HepG2 (cell line): ENCODE results near the gene RAC3. TPM values are rescaled to one million over a fixed set of nuclear protein-coding genes. Genes with fewer than 3 reads are reported as not detected.

Source experiments
- ADNP ChIP-seq: sonication (generic); formaldehyde crosslinking; IDR thresholded peaks from 2 replicates; pipeline ENCODE4 v1.4.0; 2020; ENCODE audit warnings: missing genetic modification reagents
- E2F1 ChIP-seq: sonication (generic); formaldehyde crosslinking; IDR thresholded peaks from 2 replicates; pipeline ENCODE4 v1.5.0; 2020; ENCODE audit warnings: missing genetic modification reagents
- FOXM1 ChIP-seq: sonication (generic); formaldehyde crosslinking; IDR thresholded peaks from 2 replicates; pipeline ENCODE4 v1.5.0; 2020; ENCODE audit warnings: missing genetic modification reagents
- GABPA ChIP-seq, 2 experiments: IDR thresholded peaks; 2 replicates each; pipeline ENCODE4 v1.6.1; 2011 to 2016; ENCODE audit warnings: low read depth in 2 of 2, low read length in 1 of 2, missing biosample characterization in 1 of 2, missing genetic modification characterization in 1 of 2
- GLI4 ChIP-seq: sonication (generic); formaldehyde crosslinking; IDR thresholded peaks from 2 replicates; pipeline ENCODE4 v1.5.1; 2020; ENCODE audit warnings: missing genetic modification reagents, mild to moderate bottlenecking, moderate library complexity, borderline replicate concordance
- HMGXB3 ChIP-seq: sonication (generic); formaldehyde crosslinking; IDR thresholded peaks from 2 replicates; pipeline ENCODE4 v1.4.0; 2020; ENCODE audit warnings: missing genetic modification reagents, borderline replicate concordance
- HNF4A ChIP-seq: sonication (generic); formaldehyde crosslinking; IDR thresholded peaks from 2 replicates; pipeline ENCODE4 v1.4.0; 2020; ENCODE audit warnings: missing genetic modification reagents
- HNRNPUL1 ChIP-seq: fragments of 200-400 bp; formaldehyde crosslinking; IDR thresholded peaks from 2 replicates; pipeline ENCODE4 v1.6.1; 2017; ENCODE audit warnings: low read depth, mild to moderate bottlenecking, low read length, moderate library complexity
- IRX3 ChIP-seq: sonication (generic); formaldehyde crosslinking; IDR thresholded peaks from 2 replicates; pipeline ENCODE4 v1.8.1; 2023; ENCODE audit warnings: mild to moderate bottlenecking, low read depth, missing genetic modification reagents, borderline replicate concordance
- MEIS1 ChIP-seq: sonication (generic); formaldehyde crosslinking; IDR thresholded peaks from 2 replicates; pipeline ENCODE4 v1.9.0; 2021; ENCODE audit warnings: mild to moderate bottlenecking, missing genetic modification reagents, moderate library complexity, borderline replicate concordance
- NONO ChIP-seq, 2 experiments: fragments of 450-650 bp in 1 of 2; sonication (generic) in 1 of 2; formaldehyde crosslinking in 1 of 2; IDR thresholded peaks in 1 of 2; conservative IDR thresholded peaks in 1 of 2; 2 replicates each; pipeline versions ENCODE4 v1.6.1 to v1.8.0; 2017 to 2022; ENCODE audit warnings: mild to moderate bottlenecking in 1 of 2, missing genetic modification reagents in 1 of 2, moderate library complexity in 1 of 2
- PCBP1 ChIP-seq: fragments of 200-400 bp; formaldehyde crosslinking; IDR thresholded peaks from 2 replicates; pipeline ENCODE4 v1.6.1; 2017; ENCODE audit warnings: mild to moderate bottlenecking, low read depth, low read length, borderline replicate concordance
- PREB ChIP-seq: sonication (generic); formaldehyde crosslinking; IDR thresholded peaks from 2 replicates; pipeline ENCODE4 v1.4.0; 2020; ENCODE audit warnings: missing genetic modification reagents
- U2AF2 ChIP-seq: fragments of 200-400 bp; formaldehyde crosslinking; IDR thresholded peaks from 2 replicates; pipeline ENCODE4 v1.6.1; 2017; ENCODE audit warnings: low read depth, mild to moderate bottlenecking, low read length
- ZNF274 ChIP-seq: sonication (generic); formaldehyde crosslinking; IDR thresholded peaks from 2 replicates; pipeline ENCODE4 v1.5.1; 2020; ENCODE audit warnings: mild to moderate bottlenecking, missing genetic modification reagents
- ZNF281 ChIP-seq: sonication (generic); formaldehyde crosslinking; IDR thresholded peaks from 2 replicates; pipeline ENCODE4 v1.4.0; 2020; ENCODE audit warnings: missing genetic modification reagents, borderline replicate concordance
- ZNF678 ChIP-seq: sonication (generic); formaldehyde crosslinking; IDR thresholded peaks from 2 replicates; pipeline ENCODE4 v1.4.0; 2020; ENCODE audit warnings: mild to moderate bottlenecking, missing genetic modification reagents
- ZNF746 ChIP-seq: sonication (generic); formaldehyde crosslinking; IDR thresholded peaks from 2 replicates; pipeline ENCODE4 v1.8.0; 2022; ENCODE audit warnings: mild to moderate bottlenecking, missing genetic modification reagents
- polyA plus RNA-seq, 8 experiments: library from polyadenylated mRNA; depleted of rRNA in 3 of 8; stranded (reverse) in 7 of 8; unstranded in 1 of 8; fragments of >200 nt; fragmentation: Illumina TruSeq in 4 of 8; extraction: Trizol in 4 of 8; gene quantifications; 2 replicates each; pipeline versions ENCODE4 v1.2.1 to v1.2.3, GENCODE V29; 2011 to 2016; ENCODE audit warnings: low read depth in 4 of 8, missing spikeins in 1 of 8, mixed read lengths in 1 of 8; ENCODE audit not compliant: insufficient read depth in 1 of 8
- total RNA-seq, 5 experiments: library from RNA; depleted of rRNA; stranded (reverse); fragments of >200 nt; fragmentation: Illumina TruSeq; extraction: Trizol; gene quantifications; 2 replicates each; pipeline ENCODE4 v1.2.3, GENCODE V29; 2016; ENCODE audit warnings: low read depth in 1 of 5

Gene RAC3
- total and polyA plus RNA-seq, 2 of the 13 experiments (the other 11 are each of a cell fraction or from before 2014, with no cell fraction given) = 10.5 to 21.3 TPM

- peak; percentile 94 for TF ChIP-seq HNRNPUL1
- peak; percentile 82; the same call in 1 of the 2 replicates for TF ChIP-seq MEIS1 (CRISPR knock-in tag)
- TF ChIP-seq GLI4 (CRISPR knock-in tag) = no peak; the same call in 1 of the 2 replicates
- 0 out of 2 replicates have a peak, but pooled peaks have one; percentile 86 for TF ChIP-seq U2AF2
- TF ChIP-seq ZNF678 (CRISPR knock-in tag) = no peak
- peak; percentile 75 for TF ChIP-seq ZNF274 (CRISPR knock-in tag)
- peak; percentile 99 for TF ChIP-seq HNF4A (CRISPR knock-in tag)
- no peak for TF ChIP-seq NONO (IDR thresholded peaks at IDR 0.05)
- peak; percentile 92 for TF ChIP-seq NONO (CRISPR knock-in tag; conservative IDR thresholded peaks at IDR 0.05)
- TF ChIP-seq PCBP1 = peak; percentile 86; the same call in 1 of the 2 replicates
- no peak for TF ChIP-seq PREB (CRISPR knock-in tag)
- peak; percentile 93 for TF ChIP-seq ZNF281 (CRISPR knock-in tag)
- no peak for TF ChIP-seq GABPA (IDR thresholded peaks at IDR 0.05; ENCODE audit: low read depth, low read length)
- peak; percentile 25 for TF ChIP-seq GABPA (CRISPR knock-in tag; IDR thresholded peaks at IDR 0.05; ENCODE audit: low read depth)
- TF ChIP-seq HMGXB3 = peak; percentile 37; the same call in 1 of the 2 replicates
- TF ChIP-seq E2F1 (CRISPR knock-in tag) = peak; percentile 81; the same call in 1 of the 2 replicates
- no peak for TF ChIP-seq FOXM1
- peak; percentile 92 for TF ChIP-seq ZNF746 (CRISPR knock-in tag)
- no peak; the same call in 1 of the 2 replicates for TF ChIP-seq IRX3 (CRISPR knock-in tag)
- no peak for TF ChIP-seq ADNP (CRISPR knock-in tag)
Measured at GRCh38 chr17:82000803-82001570, 30.5 kb upstream of the RAC3 start (continued).
